Glutamatergic neuron (in vitro differentiated cells): ENCODE data around the gene NAP1L4. TPM values are rescaled to one million over a fixed set of nuclear protein-coding genes. Genes with fewer than 3 reads are reported as not detected.

Experiments used
- DNase-seq: peaks from one replicate; pipeline ENCODE4 v3.0.0; 2022
- H3K27ac Mint-ChIP-seq: one replicate; pipeline ENCODE4 v1.8.0; 2020; ENCODE audit warnings: mild to moderate bottlenecking, mixed read lengths, inconsistent platforms; ENCODE audit not compliant: unreplicated experiment
- H3K27me3 Mint-ChIP-seq: one replicate; pipeline ENCODE4 v1.8.0; 2020; ENCODE audit warnings: mild to moderate bottlenecking, moderate library complexity, mixed read lengths, inconsistent platforms; ENCODE audit not compliant: unreplicated experiment
- H3K36me3 Mint-ChIP-seq: one replicate; pipeline ENCODE4 v1.8.0; 2020; ENCODE audit warnings: mild to moderate bottlenecking, mixed read lengths, inconsistent platforms; ENCODE audit not compliant: unreplicated experiment
- H3K4me1 Mint-ChIP-seq: one replicate; pipeline ENCODE4 v1.8.0; 2020; ENCODE audit warnings: mild to moderate bottlenecking, low read depth, mixed read lengths, inconsistent platforms; ENCODE audit not compliant: unreplicated experiment
- H3K4me3 Mint-ChIP-seq: one replicate; pipeline ENCODE4 v1.8.0; 2020; ENCODE audit warnings: mild to moderate bottlenecking, mixed read lengths, inconsistent platforms; ENCODE audit not compliant: unreplicated experiment
- H3K9me3 Mint-ChIP-seq: one replicate; pipeline ENCODE4 v1.8.0; 2020; ENCODE audit warnings: mild to moderate bottlenecking, moderate library complexity, mixed read lengths, inconsistent platforms; ENCODE audit not compliant: unreplicated experiment
- total RNA-seq: library from RNA; stranded (reverse); fragmentation: NEBNext Ultra II Directional; extraction: Animal tissue kit (Norgen Biotek cat#: 25700); gene quantifications from one replicate; pipeline ENCODE4 v1.2.1, GENCODE V29; 2021; ENCODE audit not compliant: unreplicated experiment
- TF ChIP-seq, protein P1 (sequence below): fragments of 200-600 bp; sonication (generic); IDR thresholded peaks from one replicate; pipeline ENCODE4 v1.5.0; 2021; ENCODE audit not compliant: partially characterized antibody, unreplicated experiment

The NAP1L4 gene
- total RNA-seq, 1 donor from 2014 or later, result 209 TPM

DNA sequence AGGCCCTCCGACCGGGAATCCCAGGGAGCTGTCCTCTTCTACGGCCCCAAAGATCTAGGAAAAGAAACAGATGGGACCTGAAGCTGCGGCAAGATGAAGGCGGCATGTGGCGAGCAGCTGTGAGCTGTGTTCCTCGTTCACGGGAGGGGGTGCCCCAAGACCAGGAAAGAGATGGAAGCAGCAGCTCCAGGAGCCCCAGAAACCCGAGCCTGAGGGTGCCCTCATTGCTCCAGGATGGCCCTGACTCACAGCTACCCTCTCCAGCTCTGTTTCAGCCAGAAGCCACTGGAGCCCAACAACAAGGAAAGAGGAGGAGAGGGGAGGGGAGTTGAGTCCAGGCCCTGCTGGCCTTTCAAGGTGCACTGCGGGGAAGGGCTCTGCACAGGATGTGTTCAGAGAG lies 23.7 kb upstream of the NAP1L4 start:
- Mint-ChIP-seq H3K27ac (peak overlapping the region; percentile 93), H3K4me3 (peak overlapping the region; percentile 67), H3K4me1 (peaks cover 26% of the 10 kb centered on the region), H3K9me3 (peaks cover 8% of the 10 kb centered on the region), H3K36me3 (no peaks in the 10 kb centered on the region), H3K27me3 (peaks cover 11% of the 10 kb centered on the region)
- TF ChIP-seq, protein P1, sequence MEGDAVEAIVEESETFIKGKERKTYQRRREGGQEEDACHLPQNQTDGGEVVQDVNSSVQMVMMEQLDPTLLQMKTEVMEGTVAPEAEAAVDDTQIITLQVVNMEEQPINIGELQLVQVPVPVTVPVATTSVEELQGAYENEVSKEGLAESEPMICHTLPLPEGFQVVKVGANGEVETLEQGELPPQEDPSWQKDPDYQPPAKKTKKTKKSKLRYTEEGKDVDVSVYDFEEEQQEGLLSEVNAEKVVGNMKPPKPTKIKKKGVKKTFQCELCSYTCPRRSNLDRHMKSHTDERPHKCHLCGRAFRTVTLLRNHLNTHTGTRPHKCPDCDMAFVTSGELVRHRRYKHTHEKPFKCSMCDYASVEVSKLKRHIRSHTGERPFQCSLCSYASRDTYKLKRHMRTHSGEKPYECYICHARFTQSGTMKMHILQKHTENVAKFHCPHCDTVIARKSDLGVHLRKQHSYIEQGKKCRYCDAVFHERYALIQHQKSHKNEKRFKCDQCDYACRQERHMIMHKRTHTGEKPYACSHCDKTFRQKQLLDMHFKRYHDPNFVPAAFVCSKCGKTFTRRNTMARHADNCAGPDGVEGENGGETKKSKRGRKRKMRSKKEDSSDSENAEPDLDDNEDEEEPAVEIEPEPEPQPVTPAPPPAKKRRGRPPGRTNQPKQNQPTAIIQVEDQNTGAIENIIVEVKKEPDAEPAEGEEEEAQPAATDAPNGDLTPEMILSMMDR, result no peak
- no peak for DNase-seq

DNA sequence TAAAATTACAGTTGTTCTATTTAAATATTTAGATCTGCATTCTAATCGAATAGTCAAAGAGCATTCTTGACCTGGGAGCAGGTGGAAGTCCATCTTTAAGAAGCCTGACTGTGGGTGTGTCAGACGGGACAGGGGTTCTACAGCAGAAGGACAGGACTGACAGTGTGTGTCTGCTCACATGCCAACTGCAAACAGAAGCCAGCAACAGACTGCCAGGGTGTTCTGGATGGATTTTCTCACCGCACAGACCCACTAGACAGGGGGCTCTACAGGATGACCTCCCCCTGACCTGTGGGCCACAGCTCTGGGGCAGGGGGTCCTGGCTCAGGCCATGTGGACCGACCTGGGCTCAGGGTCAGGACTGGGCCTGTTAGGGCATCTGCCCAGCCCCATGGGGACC lies 22.8 kb upstream of the NAP1L4 start:
- peaks cover 11% of the 10 kb centered on the region for H3K27me3 Mint-ChIP-seq
- peak overlapping the region; percentile 93 for H3K27ac Mint-ChIP-seq
- no peaks in the 10 kb centered on the region for H3K36me3 Mint-ChIP-seq
- no peak overlapping the region for H3K4me3 Mint-ChIP-seq
- TF ChIP-seq, protein P1, result no peak
- peaks cover 23% of the 10 kb centered on the region for H3K4me1 Mint-ChIP-seq
- H3K9me3 Mint-ChIP-seq, result peaks cover 8% of the 10 kb centered on the region
- no peak for DNase-seq

DNA sequence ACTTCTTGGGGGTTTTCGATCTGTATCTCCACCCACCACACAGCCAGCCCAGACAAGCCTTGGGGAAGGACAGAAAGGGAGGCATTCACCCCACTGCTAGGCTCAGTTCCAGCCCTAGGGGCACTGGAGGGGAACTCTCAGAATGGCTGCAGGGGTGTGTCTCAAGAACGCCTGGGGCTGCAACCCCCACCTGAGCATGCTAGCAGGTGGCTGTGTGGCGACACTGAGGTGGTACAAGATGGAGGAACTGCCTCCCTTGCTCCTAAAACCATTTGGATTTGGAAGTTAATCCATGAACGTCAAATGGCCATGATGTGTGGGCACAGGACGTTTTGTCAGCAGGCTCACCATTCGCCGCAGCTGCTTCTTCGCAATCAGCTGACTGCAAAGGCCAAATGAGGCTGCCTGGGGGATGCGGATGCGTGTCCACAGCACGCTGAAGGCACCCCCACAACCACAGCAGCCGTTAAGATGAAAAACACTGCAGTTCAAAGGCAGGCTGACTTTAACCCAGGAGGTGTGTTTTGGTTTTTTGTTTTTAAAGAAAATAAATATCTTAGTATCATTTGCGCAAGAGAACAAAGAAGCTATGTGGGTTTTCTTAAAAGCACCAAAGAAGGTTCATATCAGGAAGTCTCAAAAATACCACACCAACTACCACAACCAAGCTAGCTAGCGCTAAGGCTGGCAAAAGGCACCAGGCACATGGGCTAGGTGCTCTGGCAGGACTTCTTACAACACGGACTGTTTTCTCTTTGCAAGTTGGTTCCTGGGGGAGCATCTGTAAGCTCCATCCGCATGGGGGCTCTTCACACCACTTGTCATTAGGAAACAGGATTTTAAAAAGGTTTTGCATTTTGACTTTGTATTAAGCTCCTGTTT lies 22.2 kb upstream of the NAP1L4 start:
- no peak for DNase-seq
- Mint-ChIP-seq H3K4me3 (no peak overlapping the region), H3K27me3 (peaks cover 11% of the 10 kb centered on the region), H3K36me3 (no peaks in the 10 kb centered on the region), H3K9me3 (peaks cover 8% of the 10 kb centered on the region), H3K4me1 (peaks cover 23% of the 10 kb centered on the region), H3K27ac (peak overlapping the region; percentile 93)
- TF ChIP-seq, protein P1, result no peak

DNA sequence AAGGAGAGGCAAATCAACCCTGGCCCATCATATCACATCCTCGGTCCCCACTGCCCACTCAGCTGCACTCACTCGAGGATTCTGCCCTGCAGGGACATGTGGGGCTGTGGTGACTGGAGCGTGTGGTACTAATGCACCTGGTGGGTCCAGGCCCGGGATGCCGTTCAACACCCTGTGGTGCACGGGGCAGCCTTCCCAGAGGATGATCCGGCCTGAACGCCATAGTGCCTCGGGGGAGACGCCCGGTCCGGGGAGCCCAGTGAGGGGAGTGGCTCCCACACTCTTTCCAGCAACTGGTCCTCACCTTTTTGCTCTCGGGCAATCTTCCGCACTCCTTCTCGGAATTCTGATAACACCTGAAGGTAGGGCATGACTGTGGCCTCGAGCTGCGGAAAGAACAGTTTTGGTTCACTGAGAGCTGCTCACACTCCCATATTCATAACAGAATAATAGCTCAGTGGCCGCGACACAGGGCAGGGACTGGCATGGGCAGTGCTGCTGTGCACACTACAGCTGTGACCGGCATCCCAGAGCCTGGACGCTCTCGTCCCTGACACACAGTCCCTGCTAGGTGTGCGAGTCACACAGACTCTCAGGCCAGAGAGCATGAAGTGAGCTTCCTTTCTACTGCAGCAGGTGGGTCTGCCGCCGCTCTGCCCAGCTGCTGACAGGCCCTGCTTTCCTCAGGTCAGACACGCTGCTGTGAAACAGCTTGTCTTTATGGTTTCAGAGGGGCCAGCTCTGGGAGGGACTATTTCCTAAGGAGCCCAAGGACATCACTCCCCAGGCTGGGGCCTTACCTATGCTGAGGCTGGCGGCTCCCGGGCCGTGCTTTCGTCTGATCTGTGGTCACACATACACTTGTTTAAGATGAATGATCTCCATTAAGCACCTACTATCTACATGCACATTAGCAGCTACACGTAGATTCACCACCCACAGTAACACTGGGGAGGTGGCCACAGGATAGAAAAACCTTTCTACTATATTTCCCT lies 20.1 kb upstream of the NAP1L4 start:
- no peak for DNase-seq
- no peak overlapping the region for H3K4me3 Mint-ChIP-seq
- no peaks in the 10 kb centered on the region for H3K36me3 Mint-ChIP-seq
- H3K4me1 Mint-ChIP-seq, result peaks cover 25% of the 10 kb centered on the region
- H3K27me3 Mint-ChIP-seq, result peaks cover 11% of the 10 kb centered on the region
- peaks cover 11% of the 10 kb centered on the region for H3K9me3 Mint-ChIP-seq
- TF ChIP-seq, protein P1, result no peak
- H3K27ac Mint-ChIP-seq, result no peak overlapping the region
